WTC11 (cell line): Measurements from ENCODE around the gene CTAG1B. TPM values are rescaled to one million over a fixed set of nuclear protein-coding genes. Genes with fewer than 3 reads are reported as not detected.

Experiments
- ATAC-seq: fragments of 200-7000 bp; cut with Tn5 transposase; 2 replicates; pipeline ENCODE4 v1.10.0; 2021; ENCODE audit warnings: mild to moderate bottlenecking, moderate library complexity
- CTCF ChIA-PET: fragments of 300-600 bp; sonication (Branson Sonifier 250); formaldehyde crosslinking; loops from one replicate; lab custom pipeline; 2021; ENCODE audit warnings: antibody characterized with exemption; lab: Charles Lee
- POLR2A ChIA-PET: fragments of 350-600 bp; sonication (Branson Sonifier 250); formaldehyde crosslinking; loops from one replicate; lab custom pipeline; 2021; ENCODE audit warnings: antibody characterized with exemption; lab: Charles Lee
- DNase-seq: peaks from one replicate; pipeline ENCODE4 v3.0.0; 2021; ENCODE audit warnings: low spot score
- H3K27ac Mint-ChIP-seq: 2 replicates; pipeline ENCODE4 v1.8.0; 2021; ENCODE audit warnings: mixed read lengths
- H3K27me3 Mint-ChIP-seq: 2 replicates; pipeline ENCODE4 v1.8.0; 2021; ENCODE audit warnings: low read depth, mild to moderate bottlenecking, moderate library complexity, mixed read lengths
- H3K36me3 Mint-ChIP-seq: 2 replicates; pipeline ENCODE4 v1.8.0; 2021; ENCODE audit warnings: mixed read lengths
- H3K4me1 Mint-ChIP-seq: 2 replicates; pipeline ENCODE4 v1.8.0; 2022; ENCODE audit warnings: mixed read lengths
- H3K4me3 Mint-ChIP-seq: 2 replicates; pipeline ENCODE4 v1.8.0; 2021; ENCODE audit warnings: mild to moderate bottlenecking, moderate library complexity, mixed read lengths
- H3K9me3 Mint-ChIP-seq: 2 replicates; pipeline ENCODE4 v1.8.0; 2021; ENCODE audit warnings: mixed read lengths
- FOXJ3 ChIP-seq: sonication (generic); formaldehyde crosslinking; IDR thresholded peaks from 2 replicates; pipeline ENCODE4 v1.9.0; 2021; ENCODE audit warnings: missing genetic modification reagents, mild to moderate bottlenecking, borderline replicate concordance
- FOXK1 ChIP-seq: sonication (generic); formaldehyde crosslinking; IDR thresholded peaks from 2 replicates; pipeline ENCODE4 v1.8.0; 2022; ENCODE audit warnings: mild to moderate bottlenecking, moderate library complexity, missing genetic modification reagents
- GABPB1 ChIP-seq: sonication (generic); formaldehyde crosslinking; IDR thresholded peaks from 2 replicates; pipeline ENCODE4 v1.8.1; 2023; ENCODE audit warnings: mild to moderate bottlenecking, missing genetic modification reagents
- KAT7 ChIP-seq: sonication (generic); formaldehyde crosslinking; IDR thresholded peaks from 2 replicates; pipeline ENCODE4 v1.8.1; 2023; ENCODE audit warnings: missing genetic modification reagents, mild to moderate bottlenecking, borderline replicate concordance
- MXD4 ChIP-seq: fragments of 250-450 bp; sonication (Bioruptor Pico); IDR thresholded peaks from 2 replicates; pipeline ENCODE4 v1.8.0; 2021; ENCODE audit warnings: mild to moderate bottlenecking, moderate library complexity, borderline replicate concordance
- SMAD4 ChIP-seq: sonication (generic); formaldehyde crosslinking; IDR thresholded peaks from 2 replicates; pipeline ENCODE4 v1.8.0; 2022; ENCODE audit warnings: mild to moderate bottlenecking, missing genetic modification reagents
- TEAD1 ChIP-seq: sonication (generic); formaldehyde crosslinking; IDR thresholded peaks from 2 replicates; pipeline ENCODE4 v1.8.0; 2022; ENCODE audit warnings: mild to moderate bottlenecking, missing genetic modification reagents
- ZNF317 ChIP-seq: sonication (generic); formaldehyde crosslinking; IDR thresholded peaks from 2 replicates; pipeline ENCODE4 v1.8.1; 2023; ENCODE audit warnings: low read depth, mild to moderate bottlenecking, moderate library complexity, missing genetic modification reagents, borderline replicate concordance
- ZNF416 ChIP-seq: fragments of 250-450 bp; sonication (Bioruptor Pico); IDR thresholded peaks from 2 replicates; pipeline ENCODE4 v1.9.0; 2021; ENCODE audit warnings: mild to moderate bottlenecking, inconsistent platforms
- ZNF423 ChIP-seq: fragments of 250-450 bp; sonication (Bioruptor Pico); IDR thresholded peaks from 2 replicates; pipeline ENCODE4 v2.1.2; 2022; ENCODE audit warnings: mild to moderate bottlenecking, moderate library complexity
- total RNA-seq: library from RNA; stranded (reverse); gene quantifications from 3 replicates; pipeline ENCODE4 v1.2.3, GENCODE V29; 2021
- TF ChIP-seq, protein P1 (sequence below): sonication (generic); formaldehyde crosslinking; conservative IDR thresholded peaks from 2 replicates; pipeline ENCODE4 v1.8.1; 2023; ENCODE audit warnings: mild to moderate bottlenecking, low read depth, missing genetic modification reagents, moderate library complexity
- TF ChIP-seq, protein P2 (sequence below): sonication (generic); formaldehyde crosslinking; IDR thresholded peaks from 2 replicates; pipeline ENCODE4 v1.8.1; 2023; ENCODE audit warnings: mild to moderate bottlenecking, missing genetic modification reagents, borderline replicate concordance
- TF ChIP-seq, protein P3 (sequence below): sonication (generic); formaldehyde crosslinking; IDR thresholded peaks from 2 replicates; pipeline ENCODE4 v1.8.1; 2023; ENCODE audit warnings: mild to moderate bottlenecking, missing genetic modification reagents, moderate library complexity
- TF ChIP-seq, protein P4 (sequence below): sonication (generic); formaldehyde crosslinking; IDR thresholded peaks from 2 replicates; pipeline ENCODE4 v1.8.1; 2023; ENCODE audit warnings: mild to moderate bottlenecking, missing genetic modification reagents
- TF ChIP-seq, protein P5 (sequence below): sonication (generic); formaldehyde crosslinking; IDR thresholded peaks from 2 replicates; pipeline ENCODE4 v1.8.0; 2022; ENCODE audit warnings: missing genetic modification reagents

Gene CTAG1B
- total RNA-seq, 1 experiment from 2014 or later = not detected

DNA sequence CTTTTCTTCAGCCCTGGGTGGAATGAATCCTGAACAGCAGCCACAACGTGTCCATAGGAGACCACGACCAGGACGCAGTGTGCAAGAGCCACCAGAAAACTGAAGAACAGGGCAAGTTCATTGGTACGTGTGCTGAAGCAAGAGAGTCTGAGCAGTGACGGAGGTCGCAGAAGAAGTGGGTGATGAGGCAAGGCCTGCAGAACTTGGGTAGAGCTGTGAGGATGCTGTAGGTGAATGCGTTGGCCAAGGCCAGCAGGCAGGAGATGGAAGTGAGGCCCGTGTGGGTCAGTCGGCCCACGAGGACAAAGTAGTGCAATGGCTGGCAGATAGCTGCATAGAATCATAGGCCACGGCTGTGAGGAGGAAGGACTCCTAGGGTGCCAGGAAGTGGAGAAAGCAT lies 39.9 kb upstream of the CTAG1B start:
- TF ChIP-seq ZNF423 (CRISPR knock-in tag) (no peak), MXD4 (no peak), FOXK1 (CRISPR knock-in tag) (no peak), SMAD4 (CRISPR knock-in tag) (no peak), ZNF317 (CRISPR knock-in tag) (no peak), KAT7 (CRISPR knock-in tag) (no peak), FOXJ3 (CRISPR knock-in tag) (no peak)
- TF ChIP-seq, protein P1, sequence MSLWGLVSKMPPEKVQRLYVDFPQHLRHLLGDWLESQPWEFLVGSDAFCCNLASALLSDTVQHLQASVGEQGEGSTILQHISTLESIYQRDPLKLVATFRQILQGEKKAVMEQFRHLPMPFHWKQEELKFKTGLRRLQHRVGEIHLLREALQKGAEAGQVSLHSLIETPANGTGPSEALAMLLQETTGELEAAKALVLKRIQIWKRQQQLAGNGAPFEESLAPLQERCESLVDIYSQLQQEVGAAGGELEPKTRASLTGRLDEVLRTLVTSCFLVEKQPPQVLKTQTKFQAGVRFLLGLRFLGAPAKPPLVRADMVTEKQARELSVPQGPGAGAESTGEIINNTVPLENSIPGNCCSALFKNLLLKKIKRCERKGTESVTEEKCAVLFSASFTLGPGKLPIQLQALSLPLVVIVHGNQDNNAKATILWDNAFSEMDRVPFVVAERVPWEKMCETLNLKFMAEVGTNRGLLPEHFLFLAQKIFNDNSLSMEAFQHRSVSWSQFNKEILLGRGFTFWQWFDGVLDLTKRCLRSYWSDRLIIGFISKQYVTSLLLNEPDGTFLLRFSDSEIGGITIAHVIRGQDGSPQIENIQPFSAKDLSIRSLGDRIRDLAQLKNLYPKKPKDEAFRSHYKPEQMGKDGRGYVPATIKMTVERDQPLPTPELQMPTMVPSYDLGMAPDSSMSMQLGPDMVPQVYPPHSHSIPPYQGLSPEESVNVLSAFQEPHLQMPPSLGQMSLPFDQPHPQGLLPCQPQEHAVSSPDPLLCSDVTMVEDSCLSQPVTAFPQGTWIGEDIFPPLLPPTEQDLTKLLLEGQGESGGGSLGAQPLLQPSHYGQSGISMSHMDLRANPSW (CRISPR knock-in tag) = no peak
- TF ChIP-seq, protein P2, sequence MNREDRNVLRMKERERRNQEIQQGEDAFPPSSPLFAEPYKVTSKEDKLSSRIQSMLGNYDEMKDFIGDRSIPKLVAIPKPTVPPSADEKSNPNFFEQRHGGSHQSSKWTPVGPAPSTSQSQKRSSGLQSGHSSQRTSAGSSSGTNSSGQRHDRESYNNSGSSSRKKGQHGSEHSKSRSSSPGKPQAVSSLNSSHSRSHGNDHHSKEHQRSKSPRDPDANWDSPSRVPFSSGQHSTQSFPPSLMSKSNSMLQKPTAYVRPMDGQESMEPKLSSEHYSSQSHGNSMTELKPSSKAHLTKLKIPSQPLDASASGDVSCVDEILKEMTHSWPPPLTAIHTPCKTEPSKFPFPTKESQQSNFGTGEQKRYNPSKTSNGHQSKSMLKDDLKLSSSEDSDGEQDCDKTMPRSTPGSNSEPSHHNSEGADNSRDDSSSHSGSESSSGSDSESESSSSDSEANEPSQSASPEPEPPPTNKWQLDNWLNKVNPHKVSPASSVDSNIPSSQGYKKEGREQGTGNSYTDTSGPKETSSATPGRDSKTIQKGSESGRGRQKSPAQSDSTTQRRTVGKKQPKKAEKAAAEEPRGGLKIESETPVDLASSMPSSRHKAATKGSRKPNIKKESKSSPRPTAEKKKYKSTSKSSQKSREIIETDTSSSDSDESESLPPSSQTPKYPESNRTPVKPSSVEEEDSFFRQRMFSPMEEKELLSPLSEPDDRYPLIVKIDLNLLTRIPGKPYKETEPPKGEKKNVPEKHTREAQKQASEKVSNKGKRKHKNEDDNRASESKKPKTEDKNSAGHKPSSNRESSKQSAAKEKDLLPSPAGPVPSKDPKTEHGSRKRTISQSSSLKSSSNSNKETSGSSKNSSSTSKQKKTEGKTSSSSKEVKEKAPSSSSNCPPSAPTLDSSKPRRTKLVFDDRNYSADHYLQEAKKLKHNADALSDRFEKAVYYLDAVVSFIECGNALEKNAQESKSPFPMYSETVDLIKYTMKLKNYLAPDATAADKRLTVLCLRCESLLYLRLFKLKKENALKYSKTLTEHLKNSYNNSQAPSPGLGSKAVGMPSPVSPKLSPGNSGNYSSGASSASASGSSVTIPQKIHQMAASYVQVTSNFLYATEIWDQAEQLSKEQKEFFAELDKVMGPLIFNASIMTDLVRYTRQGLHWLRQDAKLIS (CRISPR knock-in tag) = no peak
- TF ChIP-seq, protein P3, sequence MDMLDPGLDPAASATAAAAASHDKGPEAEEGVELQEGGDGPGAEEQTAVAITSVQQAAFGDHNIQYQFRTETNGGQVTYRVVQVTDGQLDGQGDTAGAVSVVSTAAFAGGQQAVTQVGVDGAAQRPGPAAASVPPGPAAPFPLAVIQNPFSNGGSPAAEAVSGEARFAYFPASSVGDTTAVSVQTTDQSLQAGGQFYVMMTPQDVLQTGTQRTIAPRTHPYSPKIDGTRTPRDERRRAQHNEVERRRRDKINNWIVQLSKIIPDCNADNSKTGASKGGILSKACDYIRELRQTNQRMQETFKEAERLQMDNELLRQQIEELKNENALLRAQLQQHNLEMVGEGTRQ (CRISPR knock-in tag) = no peak
- TF ChIP-seq, protein P4, sequence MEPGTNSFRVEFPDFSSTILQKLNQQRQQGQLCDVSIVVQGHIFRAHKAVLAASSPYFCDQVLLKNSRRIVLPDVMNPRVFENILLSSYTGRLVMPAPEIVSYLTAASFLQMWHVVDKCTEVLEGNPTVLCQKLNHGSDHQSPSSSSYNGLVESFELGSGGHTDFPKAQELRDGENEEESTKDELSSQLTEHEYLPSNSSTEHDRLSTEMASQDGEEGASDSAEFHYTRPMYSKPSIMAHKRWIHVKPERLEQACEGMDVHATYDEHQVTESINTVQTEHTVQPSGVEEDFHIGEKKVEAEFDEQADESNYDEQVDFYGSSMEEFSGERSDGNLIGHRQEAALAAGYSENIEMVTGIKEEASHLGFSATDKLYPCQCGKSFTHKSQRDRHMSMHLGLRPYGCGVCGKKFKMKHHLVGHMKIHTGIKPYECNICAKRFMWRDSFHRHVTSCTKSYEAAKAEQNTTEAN (CRISPR knock-in tag) = no peak
- TF ChIP-seq, protein P5, sequence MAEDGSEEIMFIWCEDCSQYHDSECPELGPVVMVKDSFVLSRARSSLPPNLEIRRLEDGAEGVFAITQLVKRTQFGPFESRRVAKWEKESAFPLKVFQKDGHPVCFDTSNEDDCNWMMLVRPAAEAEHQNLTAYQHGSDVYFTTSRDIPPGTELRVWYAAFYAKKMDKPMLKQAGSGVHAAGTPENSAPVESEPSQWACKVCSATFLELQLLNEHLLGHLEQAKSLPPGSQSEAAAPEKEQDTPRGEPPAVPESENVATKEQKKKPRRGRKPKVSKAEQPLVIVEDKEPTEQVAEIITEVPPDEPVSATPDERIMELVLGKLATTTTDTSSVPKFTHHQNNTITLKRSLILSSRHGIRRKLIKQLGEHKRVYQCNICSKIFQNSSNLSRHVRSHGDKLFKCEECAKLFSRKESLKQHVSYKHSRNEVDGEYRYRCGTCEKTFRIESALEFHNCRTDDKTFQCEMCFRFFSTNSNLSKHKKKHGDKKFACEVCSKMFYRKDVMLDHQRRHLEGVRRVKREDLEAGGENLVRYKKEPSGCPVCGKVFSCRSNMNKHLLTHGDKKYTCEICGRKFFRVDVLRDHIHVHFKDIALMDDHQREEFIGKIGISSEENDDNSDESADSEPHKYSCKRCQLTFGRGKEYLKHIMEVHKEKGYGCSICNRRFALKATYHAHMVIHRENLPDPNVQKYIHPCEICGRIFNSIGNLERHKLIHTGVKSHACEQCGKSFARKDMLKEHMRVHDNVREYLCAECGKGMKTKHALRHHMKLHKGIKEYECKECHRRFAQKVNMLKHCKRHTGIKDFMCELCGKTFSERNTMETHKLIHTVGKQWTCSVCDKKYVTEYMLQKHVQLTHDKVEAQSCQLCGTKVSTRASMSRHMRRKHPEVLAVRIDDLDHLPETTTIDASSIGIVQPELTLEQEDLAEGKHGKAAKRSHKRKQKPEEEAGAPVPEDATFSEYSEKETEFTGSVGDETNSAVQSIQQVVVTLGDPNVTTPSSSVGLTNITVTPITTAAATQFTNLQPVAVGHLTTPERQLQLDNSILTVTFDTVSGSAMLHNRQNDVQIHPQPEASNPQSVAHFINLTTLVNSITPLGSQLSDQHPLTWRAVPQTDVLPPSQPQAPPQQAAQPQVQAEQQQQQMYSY (CRISPR knock-in tag) = no peak
- Mint-ChIP-seq H3K4me1 (no peaks in the 10 kb centered on the region), H3K27ac (no peak overlapping the region)

DNA sequence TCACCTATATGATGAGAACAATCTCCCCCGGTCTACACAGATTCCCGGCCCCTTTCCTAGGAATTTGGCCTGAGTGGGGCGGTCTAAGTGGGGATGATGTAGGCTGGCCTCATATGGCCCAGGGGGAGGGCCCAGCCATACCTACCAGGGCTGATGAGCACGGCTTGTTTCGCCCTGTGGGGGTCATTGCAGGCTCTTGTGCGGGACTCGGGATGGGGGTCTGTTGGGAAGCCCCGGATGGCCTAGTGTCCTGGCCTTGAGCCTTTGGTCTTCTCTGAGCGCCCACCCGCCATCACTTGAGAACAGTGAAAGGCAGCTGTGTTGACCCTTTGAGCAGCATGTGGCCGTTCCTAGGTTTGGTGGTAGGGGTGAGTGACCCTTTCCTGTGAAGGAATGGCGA lies 39.1 kb upstream of the CTAG1B start:
- H3K27ac Mint-ChIP-seq = no peak overlapping the region
- POLR2A ChIA-PET = no interaction called here
- ATAC-seq (no peak), DNase-seq (no peak)
- H3K9me3 Mint-ChIP-seq = peaks cover 17% of the 10 kb centered on the region
- CTCF ChIA-PET = no interaction called here
- H3K36me3 Mint-ChIP-seq = 0 out of 2 replicates have a peak, but pooled peaks cover 2% of the 10 kb centered on the region
- no peak overlapping the region for H3K4me3 Mint-ChIP-seq
- H3K4me1 Mint-ChIP-seq = no peaks in the 10 kb centered on the region
- H3K27me3 Mint-ChIP-seq = no peaks in the 10 kb centered on the region
- TF ChIP-seq GABPB1 (CRISPR knock-in tag) = no peak
- no peak for TF ChIP-seq TEAD1 (CRISPR knock-in tag)
- no peak for TF ChIP-seq ZNF416
- TF ChIP-seq, protein P5 (CRISPR knock-in tag) = no peak

More for the DNA sequence above, 39.9 kb upstream of the CTAG1B start:
- Mint-ChIP-seq H3K27me3 (no peaks in the 10 kb centered on the region), H3K36me3 (0 out of 2 replicates have a peak, but pooled peaks cover 2% of the 10 kb centered on the region), H3K9me3 (peaks cover 23% of the 10 kb centered on the region), H3K4me3 (no peak overlapping the region)
- ChIA-PET POLR2A (no interaction called here), CTCF (no interaction called here)
- DNase-seq (no peak), ATAC-seq (no peak)
